ENCODE measurements around the gene LRRC7.

- TF ChIP-seq CTCF (IDR thresholded peaks at IDR 0.05 in 4 of 5, conservative IDR thresholded peaks at IDR 0.05 in 1 of 5) = no peak
- TF ChIP-seq POLR2A (IDR thresholded peaks at IDR 0.05) = no peak
Measured at GRCh38 chr1:70134148-70134547, 566.4 kb downstream of the LRRC7 start.

Data from gastrocnemius medialis (tissue), 4 donors.